Ascending aorta (tissue), 2 donors: ENCODE data around the gene FIZ1. TPM values are rescaled to one million over a fixed set of nuclear protein-coding genes. Genes with fewer than 3 reads are reported as not detected.

ENCODE experiments used
- DNase-seq, 2 donors: peaks; one replicate each; pipeline ENCODE4 v3.0.0-alpha.2; 2019; ENCODE audit warnings: low spot score in 2 of 2
- H3K27ac ChIP-seq, 2 donors: fragments of 200-600 bp; sonication (generic); one replicate each; pipeline ENCODE4 v1.5.1; 2016 to 2017; ENCODE audit warnings: mild to moderate bottlenecking in 1 of 2
- H3K27me3 ChIP-seq: fragments of 200-600 bp; sonication (generic); one replicate; pipeline ENCODE4 v1.5.1; 2017
- H3K36me3 ChIP-seq, 2 donors: fragments of 200-600 bp; sonication (generic); one replicate each; pipeline ENCODE4 v1.5.1; 2016
- H3K4me1 ChIP-seq, 2 donors: fragments of 200-600 bp; sonication (generic); one replicate each; pipeline ENCODE4 v1.5.1; 2016 to 2017; ENCODE audit warnings: mild to moderate bottlenecking in 1 of 2
- H3K4me3 ChIP-seq, 2 donors: fragments of 200-600 bp; sonication (generic); one replicate each; pipeline ENCODE4 v1.5.1; 2016 to 2017; ENCODE audit warnings: mild to moderate bottlenecking in 1 of 2
- H3K9me3 ChIP-seq, 2 donors: fragments of 200-600 bp; sonication (generic); one replicate each; pipeline ENCODE4 v1.5.1; 2016
- CTCF ChIP-seq, 3 experiments: fragments of 200-600 bp in 2 of 3; fragments of 450-650 bp in 1 of 3; sonication (generic) in 2 of 3; IDR thresholded peaks; one replicate each; pipeline ENCODE4 v1.5.1; 2016 to 2019; ENCODE audit warnings: antibody characterized with exemption in 3 of 3, mild to moderate bottlenecking in 1 of 3, moderate library complexity in 1 of 3
- intact Hi-C: fragments of 100-400 bp; cut with DNase I; formaldehyde crosslinking; loops from one replicate; pipeline ENCODE4 v1.15.1; 2023
- total RNA-seq: library from RNA; depleted of rRNA; stranded (reverse); fragments of >200 nt; gene quantifications from one replicate; pipeline ENCODE4 v1.1.0, GENCODE V29; 2016

FIZ1 gene
- total RNA-seq, 1 donor from 2014 or later: 30.5 TPM

- Histone ChIP-seq H3K4me3 (no peak overlapping the region), H3K27ac (no peak overlapping the region), H3K9me3 (no peaks in the 10 kb centered on the region), H3K36me3 (no peaks in the 10 kb centered on the region), H3K27me3 (no peaks in the 10 kb centered on the region), H3K4me1 (peaks cover 0 to 20% of the 10 kb centered on the region in 2 donors)
- TF ChIP-seq CTCF (IDR thresholded peaks at IDR 0.05): no peak
- DNase-seq: no peak
- intact Hi-C loops: no loop called here
Observed at GRCh38 chr19:55543567-55543966, 55.8 kb downstream of the FIZ1 start.

GRCh38 chr19:55542292-55542855 is 56.9 kb downstream of the FIZ1 start:
- DNase-seq: no peak
- H3K27me3 ChIP-seq: no peaks in the 10 kb centered on the region
- no peak overlapping the region for H3K4me3 ChIP-seq
- intact Hi-C loops: no loop called here
- H3K27ac ChIP-seq: no peak overlapping the region
- H3K4me1 ChIP-seq: peaks cover 0 to 12% of the 10 kb centered on the region in 2 donors
- no peak for TF ChIP-seq CTCF (IDR thresholded peaks at IDR 0.05)
- H3K9me3 ChIP-seq: no peaks in the 10 kb centered on the region
- H3K36me3 ChIP-seq: no peaks in the 10 kb centered on the region

Other genes starting within 250 kb of the FIZ1 start
- gene COX6B2, start 244.8 kb downstream of the FIZ1 start, total RNA-seq: not detected
- not detected for gene GARIN5B, start 236.3 kb downstream of the FIZ1 start, total RNA-seq
- not detected for gene IL11, start 229.1 kb downstream of the FIZ1 start, total RNA-seq
- not detected for gene TMEM190, start 222.7 kb downstream of the FIZ1 start, total RNA-seq
- gene TMEM238, start 215.2 kb downstream of the FIZ1 start, total RNA-seq: not detected
- 542 TPM for gene RPL28, start 213.6 kb downstream of the FIZ1 start, total RNA-seq
- 82.6 TPM for gene UBE2S, start 191.7 kb downstream of the FIZ1 start, total RNA-seq
- gene SHISA7, start 156.2 kb downstream of the FIZ1 start, total RNA-seq: 0.85 TPM
- gene ISOC2, start 137.9 kb downstream of the FIZ1 start, total RNA-seq: 96.7 TPM
- not detected for gene C19orf85, start 134.8 kb downstream of the FIZ1 start, total RNA-seq
- gene ZNF628, start 122.9 kb downstream of the FIZ1 start, total RNA-seq: 13.2 TPM
- 21.6 TPM for gene NAT14, start 114.3 kb downstream of the FIZ1 start, total RNA-seq
- gene SSC5D, start 111.1 kb downstream of the FIZ1 start, total RNA-seq: 22.4 TPM
- not detected for gene SBK2, start 62.4 kb downstream of the FIZ1 start, total RNA-seq
- not detected for gene SBK3, start 54.0 kb downstream of the FIZ1 start, total RNA-seq
- gene ZNF579, start 18.7 kb downstream of the FIZ1 start, total RNA-seq: 14.2 TPM
- 28.6 TPM for gene ZNF524, start 771 bp upstream of the FIZ1 start, total RNA-seq
- gene ZNF865, start 6.1 kb upstream of the FIZ1 start, total RNA-seq: 22.0 TPM
- gene ZNF784, start 25.0 kb upstream of the FIZ1 start, total RNA-seq: 14.7 TPM
- 163 TPM for gene ZNF580, start 41.5 kb upstream of the FIZ1 start, total RNA-seq
- 12.1 TPM for gene ZNF581, start 44.1 kb upstream of the FIZ1 start, total RNA-seq
- gene CCDC106, start 48.7 kb upstream of the FIZ1 start, total RNA-seq: 27.6 TPM
- gene U2AF2, start 55.5 kb upstream of the FIZ1 start, total RNA-seq: 221 TPM
- 122 TPM for gene EPN1, start 75.7 kb upstream of the FIZ1 start, total RNA-seq
- gene NLRP9, start 138.9 kb upstream of the FIZ1 start, total RNA-seq: not detected
- not detected for gene RFPL4A, start 159.6 kb upstream of the FIZ1 start, total RNA-seq
- not detected for gene RFPL4AL1, start 169.6 kb upstream of the FIZ1 start, total RNA-seq
- not detected for gene NLRP11, start 232.5 kb upstream of the FIZ1 start, total RNA-seq
- gene NLRP4, start 237.0 kb upstream of the FIZ1 start, total RNA-seq: not detected